Lung (tissue), 12 donors: ENCODE measurements around the gene PUDP. TPM values are rescaled to one million over a fixed set of nuclear protein-coding genes. Genes with fewer than 3 reads are reported as not detected.
"Not testable (repeated sequence)": the region's sequence is repeated elsewhere in the genome, so short reads cannot be mapped to it uniquely, and the experiment has no call there.

Source experiments
- ATAC-seq: fragments of 200-7000 bp; cut with Tn5 transposase; one replicate; pipeline ENCODE4 v1.9.1; 2020; ENCODE audit warnings: moderate number of reproducible peaks; ENCODE audit not compliant: insufficient read depth, low FRiP score
- DNase-seq, 3 donors: peaks; one replicate each; pipeline ENCODE4 v3.0.0-alpha.2; 2013 to 2017
- H3K27ac ChIP-seq, 2 donors: one replicate each; pipeline ENCODE4 v1.5.1; 2013; ENCODE audit warnings: mild to moderate bottlenecking in 2 of 2, moderate library complexity in 2 of 2, control low read depth in 1 of 2, inconsistent platforms in 1 of 2, low read depth in 1 of 2, low read length in 1 of 2
- H3K27me3 ChIP-seq, 3 donors: one replicate each; pipeline ENCODE4 v1.5.1; 2013; ENCODE audit warnings: low read length in 2 of 3; ENCODE audit not compliant: control insufficient read depth in 3 of 3, insufficient read depth in 3 of 3
- H3K36me3 ChIP-seq, 4 donors: one replicate each; pipeline ENCODE4 v1.5.1; 2013; ENCODE audit warnings: low read length in 4 of 4, mild to moderate bottlenecking in 1 of 4, moderate library complexity in 1 of 4; ENCODE audit not compliant: control insufficient read depth in 4 of 4, insufficient read depth in 4 of 4
- H3K4me1 ChIP-seq, 5 donors: one replicate each; pipeline ENCODE4 v1.5.1; 2013; ENCODE audit warnings: low read length in 5 of 5, mild to moderate bottlenecking in 2 of 5, moderate library complexity in 1 of 5; ENCODE audit not compliant: control insufficient read depth in 5 of 5, insufficient read depth in 5 of 5
- H3K4me3 ChIP-seq: one replicate; pipeline ENCODE4 v1.5.1; 2013; ENCODE audit warnings: mild to moderate bottlenecking, control low read depth, moderate library complexity
- H3K9ac ChIP-seq, 2 donors: one replicate each; pipeline ENCODE4 v1.5.1; 2013; ENCODE audit warnings: low read length in 2 of 2, control low read depth in 1 of 2; ENCODE audit not compliant: insufficient read depth in 1 of 2
- H3K9me3 ChIP-seq, 4 donors: one replicate each; pipeline ENCODE4 v1.5.1; 2013; ENCODE audit warnings: low read length in 3 of 4, mild to moderate bottlenecking in 1 of 4, moderate library complexity in 1 of 4; ENCODE audit not compliant: control insufficient read depth in 4 of 4, insufficient read depth in 3 of 4
- CTCF ChIP-seq: IDR thresholded peaks from 2 replicates; pipeline ENCODE4 v1.5.1; 2012; ENCODE audit warnings: mild to moderate bottlenecking; ENCODE audit errors: control extremely low read depth, extremely low read depth
- WGBS, 2 donors: extraction: QIAGEN DNeasy Blood & Tissue Kit; methylation state at CpG; one replicate each; pipeline ENCODE4 v1.1.7; 2013; 5-methylcytosine and 5-hydroxymethylcytosine counted together
- polyA plus RNA-seq, 2 donors: library from polyadenylated mRNA; stranded (reverse); fragments of 200-250 nt; gene quantifications; one replicate each; pipeline ENCODE4 v1.2.1, GENCODE V29; 2013
- total RNA-seq, 2 donors: library from RNA; depleted of rRNA in 1 of 2; stranded (reverse); fragments of >200 nt in 1 of 2; gene quantifications; one replicate each; pipeline ENCODE4 v1.2.1, GENCODE V29; 2014 to 2021
- donor health status: control.
- donor health status: control.
- donor health status: Bipolar disorder and iron deficiency.
- donor health status: healthy.
- donor health status: DM: yes; HTN: yes; CAD: no.

Gene PUDP
- total and polyA plus RNA-seq, 4 donors = 12.1 to 24.5 (median 15.0) TPM

DNA sequence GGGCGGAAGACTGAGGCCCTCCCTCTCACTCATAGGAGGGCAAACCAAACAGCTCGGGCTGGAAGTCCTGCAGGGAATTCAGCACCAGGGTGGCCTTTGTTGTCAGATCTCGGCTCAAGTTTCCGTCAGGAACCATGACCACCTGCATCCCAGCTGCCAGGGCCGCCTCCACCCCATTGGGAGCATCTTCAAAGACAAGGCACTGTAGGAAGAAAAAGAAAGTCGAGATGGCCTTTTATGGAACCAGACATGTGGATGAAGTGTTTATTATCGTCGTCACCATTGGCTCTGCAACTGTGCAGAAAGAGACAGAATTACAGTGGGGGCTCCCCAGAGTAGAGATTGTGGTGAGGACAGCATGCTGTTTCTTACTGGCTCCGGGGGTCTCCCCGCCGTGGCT, 97.7 kb downstream of the PUDP start:
- Histone ChIP-seq H3K27me3 (peaks cover 0 to 15% (median 0%) of the 10 kb centered on the region in 3 donors), H3K4me1 (peaks cover 0 to 2% (median 0%) of the 10 kb centered on the region in 5 donors), H3K9me3 (no peaks in the 10 kb centered on the region), H3K4me3 (no peak overlapping the region), H3K27ac (no peak overlapping the region), H3K9ac (no peak overlapping the region), H3K36me3 (peaks cover 0 to 9% (median 3%) of the 10 kb centered on the region in 4 donors)
- ATAC-seq (no peak), DNase-seq (no peak)
- 84 to 91% methylated on average over 10 to 11 of the region's 11 CpGs for WGBS, 2 donors
- TF ChIP-seq CTCF = no peak

DNA sequence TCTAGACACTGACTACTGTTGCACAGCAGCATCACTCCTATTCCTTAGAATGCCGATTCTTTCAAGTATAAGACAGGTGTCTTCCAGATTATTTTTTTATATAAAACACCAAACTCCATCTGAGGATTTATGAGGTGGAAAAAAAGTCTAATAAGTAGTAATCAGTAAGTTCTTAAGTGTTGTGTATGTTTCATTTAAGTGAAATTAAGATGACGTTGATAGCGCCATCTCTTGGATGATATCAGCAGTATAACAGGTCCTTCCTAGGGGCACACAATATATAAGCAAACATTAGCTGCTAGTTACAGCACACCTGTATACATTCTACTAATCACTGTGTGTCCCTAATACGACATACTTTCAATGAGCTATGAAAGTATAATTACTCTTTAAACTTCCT, 100.0 kb downstream of the PUDP start:
- Histone ChIP-seq H3K4me3 (no peak overlapping the region), H3K27ac (no peak overlapping the region), H3K4me1 (no peaks in the 10 kb centered on the region), H3K27me3 (peaks cover 0 to 18% (median 0%) of the 10 kb centered on the region in 3 donors), H3K9me3 (no peaks in the 10 kb centered on the region), H3K36me3 (peaks cover 0 to 6% (median 3%) of the 10 kb centered on the region in 4 donors), H3K9ac (no peak overlapping the region)
- 96 to 100% methylated on average over 4 of the region's 4 CpGs for WGBS, 2 donors
- no peak for TF ChIP-seq CTCF
- ATAC-seq (no peak), DNase-seq (no peak)

DNA sequence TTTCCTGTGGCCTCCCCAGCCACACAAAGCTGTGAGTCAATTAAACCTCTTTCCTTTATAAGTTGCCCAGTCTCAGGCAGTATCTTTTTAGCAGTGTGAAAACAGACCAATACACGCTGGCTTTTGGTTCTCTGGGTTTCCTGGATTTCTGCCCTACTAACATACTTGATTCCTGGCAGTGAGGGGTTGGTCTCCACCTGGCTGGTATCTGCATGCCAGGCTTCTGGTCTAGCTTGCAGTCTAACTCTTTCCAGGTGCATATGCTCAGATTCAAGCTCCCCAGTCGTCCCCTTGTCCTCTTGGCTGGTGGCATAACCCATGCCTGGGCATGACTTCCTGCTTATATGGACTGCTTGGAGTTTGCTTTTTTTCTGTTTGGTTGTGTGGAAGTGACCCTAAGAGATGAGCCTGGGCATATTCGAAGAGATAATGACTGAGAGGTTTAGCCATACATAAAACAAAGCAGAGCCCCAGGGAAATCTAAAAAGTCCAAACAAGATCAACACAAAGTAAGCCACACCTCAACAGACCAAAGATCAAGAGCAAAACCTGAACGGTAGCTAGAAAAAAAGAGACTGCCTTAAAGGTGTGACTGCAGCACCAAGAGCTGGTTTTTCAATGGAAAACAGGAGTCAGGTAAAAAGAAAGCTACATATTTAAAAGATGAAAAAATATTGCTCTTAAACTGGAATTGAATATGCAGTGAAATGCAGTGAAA, 102.6 kb downstream of the PUDP start:
- ATAC-seq = no peak
- TF ChIP-seq CTCF = no peak
- no peak overlapping the region for H3K9ac ChIP-seq
- 71 to 87% methylated on average over 4 of the region's 4 CpGs for WGBS, 2 donors
- H3K4me1 ChIP-seq = no peaks in the 10 kb centered on the region
- peaks cover 0 to 26% (median 4%) of the 10 kb centered on the region in 3 donors for H3K27me3 ChIP-seq
- no peak overlapping the region for H3K27ac ChIP-seq
- no peak for DNase-seq
- H3K9me3 ChIP-seq = no peaks in the 10 kb centered on the region
- no peak overlapping the region for H3K4me3 ChIP-seq
- peaks cover 0 to 6% (median 3%) of the 10 kb centered on the region in 4 donors for H3K36me3 ChIP-seq

DNA sequence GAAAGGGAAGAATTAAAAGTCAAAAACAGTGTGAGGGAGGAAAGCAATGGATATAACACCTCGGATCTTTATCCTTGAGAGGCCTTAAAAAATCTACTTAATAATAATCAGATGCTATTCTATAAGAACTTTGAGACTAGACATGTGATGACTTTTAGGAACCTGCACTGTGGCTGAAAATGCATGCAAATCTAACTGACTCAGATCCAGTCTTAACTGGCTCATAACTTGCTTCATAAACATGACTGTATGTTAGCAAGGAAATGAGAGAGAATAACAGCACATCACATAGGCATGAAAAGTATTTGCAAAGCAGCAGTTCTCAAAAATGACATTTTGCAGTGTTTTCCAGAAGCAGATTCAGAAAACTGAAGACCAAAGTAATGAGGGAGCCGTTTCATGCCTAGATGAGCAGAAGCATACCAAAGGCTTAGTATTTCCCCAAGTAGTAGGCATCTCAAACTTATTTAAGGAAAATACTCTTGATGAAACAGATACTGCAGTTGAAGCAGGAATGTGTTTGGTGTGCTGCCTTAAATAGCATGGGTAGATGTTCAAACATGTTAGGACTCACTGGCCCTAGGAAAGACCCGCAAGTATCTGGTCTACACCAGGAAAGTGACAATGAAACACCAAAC, 104.0 kb downstream of the PUDP start:
- H3K9me3 ChIP-seq, H3K4me1 ChIP-seq, H3K27ac ChIP-seq, H3K4me3 ChIP-seq, H3K36me3 ChIP-seq, ATAC-seq, H3K9ac ChIP-seq, DNase-seq: not testable (repeated sequence)
- H3K27me3 ChIP-seq = peaks cover 0 to 18% (median 4%) of the 10 kb centered on the region in 3 donors
- 93% methylated on average over 3 of the region's 3 CpGs for WGBS, 2 donors
